Measurements from ENCODE around the gene ADPRM. TPM values are rescaled to one million over a fixed set of nuclear protein-coding genes. Genes with fewer than 3 reads are reported as not detected.

ADPRM gene
- total RNA-seq, 1 donor from 2014 or later: 12.2 TPM

DNA sequence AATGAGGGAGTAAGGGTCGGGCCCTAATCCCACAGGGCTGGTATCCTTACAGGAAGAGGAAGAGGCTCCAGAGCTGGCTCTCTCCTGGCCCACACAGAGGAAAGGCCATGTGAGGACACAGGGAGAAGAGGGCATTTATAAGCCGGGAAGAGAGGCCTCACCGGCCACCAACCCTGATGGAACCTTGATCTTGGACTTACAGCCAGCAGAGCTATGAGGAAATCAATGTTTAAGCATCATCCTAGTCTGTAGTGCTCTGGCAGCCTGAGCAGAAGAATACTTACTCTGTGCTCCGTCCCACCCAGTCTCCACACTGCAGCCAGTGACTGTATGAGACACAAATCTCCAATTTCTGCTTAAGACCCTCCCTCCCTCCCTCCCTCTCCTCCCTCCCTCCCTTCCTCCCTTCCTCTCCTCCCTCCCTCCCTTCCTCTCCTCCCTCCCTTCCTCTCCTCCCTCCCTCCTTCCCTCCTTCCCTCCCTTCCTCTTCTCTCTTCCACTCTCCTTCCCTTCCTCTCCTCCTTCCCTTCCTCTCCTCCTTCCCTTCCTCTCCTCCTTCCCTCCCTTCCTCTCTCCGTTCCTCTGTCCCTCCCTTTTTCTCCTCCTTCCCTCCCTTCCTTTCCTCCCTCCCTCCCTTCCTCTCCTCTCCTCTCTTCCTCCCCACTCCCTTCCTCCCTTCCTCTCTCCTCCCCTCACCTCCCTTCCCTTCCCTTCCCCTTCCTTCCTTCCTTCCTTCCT lies 41.3 kb downstream of the ADPRM start:
- intact Hi-C loops (cut with micrococcal nuclease): no loop called here

- intact Hi-C loops (cut with micrococcal nuclease): no loop called here
Measured at GRCh38 chr17:10739386-10739785, 42.0 kb downstream of the ADPRM start.

DNA sequence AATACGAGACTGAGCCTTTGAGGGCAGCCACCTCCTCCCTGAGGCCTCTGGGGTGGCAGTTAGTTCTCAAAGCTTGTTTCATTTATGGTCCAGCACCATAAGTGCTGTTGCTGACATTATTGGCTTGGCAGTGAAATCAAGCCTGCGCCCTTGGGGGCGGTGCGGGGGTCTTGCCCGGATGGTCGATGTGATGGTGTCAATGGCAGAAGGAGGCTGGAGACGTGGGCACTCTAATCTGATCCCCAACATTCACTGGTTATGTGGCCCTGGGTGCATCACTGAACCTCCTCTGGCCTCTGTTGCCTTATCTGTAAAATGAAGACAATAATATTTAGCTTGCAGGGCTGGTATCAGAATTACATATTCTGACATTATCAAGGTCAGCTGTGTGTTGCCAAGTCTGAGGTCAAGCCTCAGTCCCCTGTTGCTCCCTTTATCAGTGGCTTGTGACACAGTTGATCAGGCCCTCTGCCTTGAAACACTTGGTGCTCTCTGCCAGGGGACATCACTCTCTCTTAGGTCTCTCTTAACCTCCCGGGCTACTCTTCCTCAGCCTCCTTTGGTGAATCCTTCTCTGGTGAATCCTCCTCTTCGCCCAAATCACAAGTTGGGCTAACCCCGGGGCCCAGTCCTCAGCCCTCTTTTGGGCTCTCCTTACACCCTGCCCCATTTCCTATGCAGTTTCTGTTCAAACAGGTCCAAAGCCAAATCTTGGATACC lies 44.2 kb downstream of the ADPRM start:
- intact Hi-C loops (cut with micrococcal nuclease): no loop called here

DNA sequence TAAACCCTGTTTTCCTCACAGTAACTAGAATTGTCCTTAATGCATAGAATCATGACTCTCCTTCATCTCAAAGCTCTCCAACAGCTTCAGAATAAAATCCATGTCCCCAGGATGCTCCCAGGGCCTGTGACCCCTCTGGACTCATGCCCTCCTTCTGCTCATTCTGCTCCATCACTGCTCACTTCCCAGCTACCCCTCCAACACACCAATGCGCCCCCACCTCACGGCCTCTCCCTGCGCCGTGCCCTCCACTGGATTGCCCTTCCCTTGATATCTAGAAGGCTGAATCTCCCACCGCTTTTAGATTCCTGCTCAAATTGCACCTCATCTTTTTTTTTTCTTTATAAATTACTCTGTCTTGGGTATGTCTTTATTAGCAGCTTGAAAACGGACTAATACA lies 45.0 kb downstream of the ADPRM start:
- intact Hi-C loops (cut with micrococcal nuclease): no loop called here

DNA sequence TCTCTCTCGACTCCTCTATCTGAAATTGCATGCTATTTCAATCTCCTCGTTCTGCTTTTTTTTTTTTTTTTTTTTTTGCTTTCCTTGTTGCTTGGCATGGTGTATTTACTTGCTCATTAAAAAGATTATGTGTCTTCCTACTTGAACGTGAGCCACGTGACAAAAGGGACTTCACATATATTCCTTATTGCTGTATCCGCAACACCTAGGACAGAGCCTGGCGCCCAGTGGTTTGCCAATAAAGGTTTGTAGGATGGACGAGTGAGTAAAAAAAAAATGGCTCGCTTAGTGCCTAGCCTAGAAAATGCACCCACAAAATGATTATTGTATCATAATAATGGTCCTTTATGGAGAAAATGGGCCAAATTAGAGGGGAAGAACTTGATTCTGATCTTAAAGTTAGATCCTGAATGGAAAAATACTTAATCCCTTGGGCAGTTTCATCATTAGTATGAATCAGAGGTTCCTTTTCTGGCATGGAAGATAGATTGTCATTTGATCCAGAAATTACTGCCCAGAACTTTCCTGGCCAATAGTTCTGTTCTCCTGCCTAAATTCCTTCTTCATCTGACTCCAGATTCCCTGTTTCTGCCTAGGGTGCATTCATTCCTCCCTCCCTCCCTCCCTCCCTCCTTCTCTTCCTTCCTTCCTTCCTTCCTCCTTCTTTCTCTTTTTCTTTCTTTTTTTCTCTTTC lies 46.1 kb downstream of the ADPRM start:
- intact Hi-C loops (cut with micrococcal nuclease): no loop called here

GRCh38 chr17:10744501-10745000 lies 47.2 kb downstream of the ADPRM start:
- intact Hi-C loops (cut with micrococcal nuclease): no loop called here

DNA sequence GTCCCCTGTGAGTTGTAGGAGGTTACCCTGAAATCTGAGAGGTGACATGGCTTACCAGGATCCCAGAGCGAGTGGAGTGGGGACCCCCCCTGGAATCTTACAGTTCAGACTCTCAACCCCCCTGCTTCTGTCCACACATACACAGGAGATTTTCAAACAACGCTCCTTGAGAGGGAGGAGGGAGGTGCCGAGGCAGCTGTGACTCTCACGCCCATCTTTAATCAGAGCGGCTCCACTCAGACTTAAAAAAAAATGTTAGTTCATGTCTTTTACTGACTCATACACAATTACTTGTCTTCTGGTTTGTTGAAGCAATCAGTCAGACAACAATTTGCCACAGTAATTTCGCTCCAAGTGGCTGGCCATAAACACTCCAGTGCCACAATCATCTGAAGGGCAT lies 47.8 kb downstream of the ADPRM start:
- intact Hi-C loops (cut with micrococcal nuclease): no loop called here

DNA sequence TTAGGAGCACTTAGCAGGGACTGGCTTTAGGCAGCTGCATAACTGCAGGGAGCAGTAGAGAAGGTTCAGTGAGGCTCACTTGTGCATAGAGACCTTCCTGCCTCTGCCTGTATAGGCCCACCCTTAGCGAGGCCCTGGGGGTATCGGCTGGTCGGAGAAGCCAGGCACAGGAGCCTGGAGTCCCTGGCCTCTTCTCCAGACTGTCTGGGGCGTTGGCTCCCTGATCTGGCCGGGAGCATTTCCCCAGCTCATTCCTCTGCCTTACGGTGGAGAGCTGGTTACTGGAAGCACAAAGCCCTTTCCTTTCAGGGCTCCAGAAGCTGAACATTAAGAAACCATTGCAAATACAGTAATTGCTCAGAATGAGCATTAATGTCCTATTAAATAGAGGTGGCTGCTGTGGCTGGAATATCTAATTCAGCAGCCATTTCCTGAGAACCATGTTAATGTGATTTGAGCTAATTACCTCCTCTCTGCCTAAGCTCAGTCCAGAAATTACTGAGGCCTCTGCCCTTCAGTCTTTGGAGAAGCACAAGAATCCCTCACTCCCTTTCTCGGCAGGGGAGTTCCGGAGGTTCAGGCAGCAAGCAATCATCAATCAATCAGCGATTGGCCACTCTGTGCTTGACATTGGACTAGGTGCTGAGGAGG lies 51.3 kb downstream of the ADPRM start:
- intact Hi-C loops (cut with micrococcal nuclease): no loop called here

- intact Hi-C loops (cut with micrococcal nuclease): no loop called here
Measured at GRCh38 chr17:10750210-10750609, 52.8 kb downstream of the ADPRM start.

DNA sequence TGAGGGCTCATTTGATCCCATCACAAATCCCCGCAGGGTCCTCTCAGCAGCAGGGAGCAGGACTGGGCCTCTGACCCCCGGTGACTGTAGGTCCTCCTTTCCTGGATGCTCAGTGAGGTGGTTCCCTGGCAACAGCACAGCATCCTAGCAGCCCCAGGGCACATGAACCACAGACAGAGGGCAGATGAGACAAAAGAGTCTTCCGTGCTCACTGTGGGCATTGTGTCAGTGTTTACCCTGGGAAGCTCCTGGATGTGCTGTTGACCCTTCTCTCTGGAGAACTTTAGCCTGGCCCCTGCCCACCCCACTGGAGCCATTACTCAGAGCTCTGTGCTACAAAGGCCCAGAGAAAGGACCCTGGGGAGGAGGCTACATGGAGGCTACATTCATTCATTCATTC lies 54.2 kb downstream of the ADPRM start:
- intact Hi-C loops (cut with micrococcal nuclease): no loop called here

- intact Hi-C loops (cut with micrococcal nuclease): no loop called here
Measured at GRCh38 chr17:10752696-10753095, 55.3 kb downstream of the ADPRM start.

DNA sequence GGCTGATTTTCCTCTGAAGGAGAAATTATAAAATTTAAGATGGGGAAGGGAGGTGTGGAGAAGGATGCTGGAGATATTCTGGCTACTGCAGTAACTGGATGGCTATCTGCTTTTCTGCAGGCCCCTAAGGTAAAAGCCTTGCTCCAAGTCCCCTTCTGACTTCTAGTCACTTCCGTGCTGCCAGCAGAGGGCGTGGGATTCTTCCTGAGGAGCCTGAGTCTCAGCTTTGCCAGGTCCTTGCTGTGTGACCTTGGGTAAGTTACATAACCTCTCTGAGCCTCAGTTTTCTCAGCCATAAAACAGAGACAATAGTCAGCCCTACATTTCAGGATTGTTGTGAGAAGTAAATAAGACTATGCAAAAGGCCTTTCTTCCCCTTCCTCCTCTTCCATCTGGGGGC lies 56.7 kb downstream of the ADPRM start:
- intact Hi-C loops (cut with micrococcal nuclease): no loop called here

- intact Hi-C loops (cut with micrococcal nuclease): no loop called here
Measured at GRCh38 chr17:10754861-10755591, 57.6 kb downstream of the ADPRM start.

GRCh38 chr17:10755592-10756127 lies 58.3 kb downstream of the ADPRM start:
- intact Hi-C loops (cut with micrococcal nuclease): no loop called here

DNA sequence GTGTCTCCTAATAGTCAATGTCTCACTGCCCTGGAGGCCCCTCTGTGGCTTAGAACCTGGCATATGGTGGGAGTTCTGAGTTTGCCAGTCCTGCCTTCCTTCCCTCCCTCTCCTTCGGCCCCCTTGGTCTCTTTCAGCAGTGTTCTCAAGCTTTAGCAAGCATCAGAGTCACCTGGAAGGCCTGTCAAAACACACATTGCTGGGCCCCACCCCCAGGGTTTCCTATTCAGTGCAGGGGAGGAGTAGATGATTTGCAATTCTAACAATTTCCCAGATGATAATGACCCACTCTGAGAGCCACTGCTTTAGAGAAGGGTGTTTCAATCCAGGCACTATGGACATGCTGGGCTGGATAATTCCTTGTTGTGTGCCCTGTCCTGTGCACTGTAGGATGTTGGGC lies 58.8 kb downstream of the ADPRM start:
- intact Hi-C loops (cut with micrococcal nuclease): no loop called here

GRCh38 chr17:10756619-10757018 lies 59.2 kb downstream of the ADPRM start:
- intact Hi-C loops (cut with micrococcal nuclease): no loop called here

DNA sequence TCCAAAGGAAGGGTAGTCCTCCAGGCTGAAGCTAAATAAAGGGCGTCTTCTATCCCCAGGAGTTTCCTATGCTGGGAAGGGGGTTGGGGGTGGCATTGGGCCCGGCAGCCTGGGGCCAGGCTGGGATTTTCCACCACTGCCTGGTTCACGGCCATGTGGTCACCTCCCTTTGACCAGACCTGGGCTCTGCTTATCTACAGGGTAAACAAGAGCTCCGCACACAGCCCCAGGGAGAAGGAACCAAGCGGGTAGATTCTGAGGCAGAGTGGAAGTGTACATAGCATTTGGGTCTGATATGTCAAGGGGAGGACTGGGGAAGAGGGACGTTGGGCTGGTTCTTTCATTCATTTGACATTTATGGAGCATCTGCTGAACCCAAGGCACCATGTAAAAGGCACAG lies 59.7 kb downstream of the ADPRM start:
- intact Hi-C loops (cut with micrococcal nuclease): no loop called here

GRCh38 chr17:10757647-10758046 lies 60.3 kb downstream of the ADPRM start:
- intact Hi-C loops (cut with micrococcal nuclease): no loop called here

DNA sequence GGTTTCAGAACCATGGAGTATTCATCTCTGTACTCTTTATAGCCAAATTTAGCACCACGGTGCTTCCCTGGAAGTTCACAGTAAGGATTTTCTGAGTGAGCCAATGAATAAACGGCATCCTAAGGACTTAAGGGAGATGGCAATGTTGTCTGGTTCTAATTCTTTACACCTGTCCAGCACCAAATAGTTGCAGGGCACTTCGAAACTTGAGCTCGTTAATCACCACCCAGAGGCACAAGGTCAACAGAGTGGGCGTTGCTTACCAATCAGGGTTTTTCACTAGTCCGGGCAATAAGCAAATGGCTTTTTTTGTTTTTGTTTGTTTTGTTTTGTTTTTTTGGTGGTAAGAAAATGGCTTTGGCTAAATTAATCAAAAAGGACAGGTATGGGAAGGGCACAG lies 60.7 kb downstream of the ADPRM start:
- intact Hi-C loops (cut with micrococcal nuclease): no loop called here

Measured in T-helper 1 cell treated with Interleukin-12 subunit alpha and Interleukin-12 subunit beta and Interleukin-4 antibody, amounts not matched to agents 30 ng/mL and 1 ng/mL, for 36 hours (primary cell).